Tibial nerve (tissue), 3 donors: Measurements from ENCODE around the gene ALG14.

ENCODE experiments used
- CTCF ChIP-seq, 5 experiments: fragments of 200-600 bp in 3 of 5; fragments of 450-650 bp in 2 of 5; sonication (generic) in 3 of 5; IDR thresholded peaks; one replicate each; pipeline ENCODE4 v1.5.1; 2016 to 2019; ENCODE audit warnings: antibody characterized with exemption in 5 of 5, mild to moderate bottlenecking in 3 of 5, moderate library complexity in 2 of 5
- POLR2A ChIP-seq, 2 donors: fragments of 450-650 bp; IDR thresholded peaks; one replicate each; pipeline ENCODE4 v1.6.1; 2017; ENCODE audit warnings: antibody characterized with exemption in 2 of 2, mild to moderate bottlenecking in 2 of 2, moderate library complexity in 2 of 2

DNA sequence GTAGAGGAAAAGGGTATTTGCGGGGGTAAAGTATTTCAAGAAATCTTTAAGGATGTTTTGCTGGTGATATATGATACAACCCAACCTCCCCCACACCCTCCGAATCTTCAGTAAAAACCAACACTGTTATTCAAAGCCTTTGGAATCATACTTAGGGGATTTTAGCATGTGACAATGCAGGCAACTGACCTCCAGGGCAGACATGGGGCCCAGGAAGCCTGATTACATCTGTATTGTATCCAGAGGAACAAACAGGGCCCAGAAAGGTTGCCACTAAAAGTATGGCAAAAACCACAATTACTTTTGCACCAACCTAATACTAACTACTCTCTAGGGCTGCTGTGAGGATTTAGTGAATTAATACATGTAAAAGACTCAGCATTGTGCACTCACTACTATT, 102.0 kb downstream of the ALG14 start:
- TF ChIP-seq POLR2A (IDR thresholded peaks at IDR 0.05) (no peak), CTCF (IDR thresholded peaks at IDR 0.05) (no peak)
